Measurements from ENCODE around the gene ZMIZ1.
"Not testable (repeated sequence)": the region's sequence is repeated elsewhere in the genome, so short reads cannot be mapped to it uniquely, and the experiment has no call there.

The ZMIZ1 gene

GRCh38 chr10:79332610-79333315 lies 264.0 kb downstream of the ZMIZ1 start:
- DNase-seq: not testable (repeated sequence)

DNA sequence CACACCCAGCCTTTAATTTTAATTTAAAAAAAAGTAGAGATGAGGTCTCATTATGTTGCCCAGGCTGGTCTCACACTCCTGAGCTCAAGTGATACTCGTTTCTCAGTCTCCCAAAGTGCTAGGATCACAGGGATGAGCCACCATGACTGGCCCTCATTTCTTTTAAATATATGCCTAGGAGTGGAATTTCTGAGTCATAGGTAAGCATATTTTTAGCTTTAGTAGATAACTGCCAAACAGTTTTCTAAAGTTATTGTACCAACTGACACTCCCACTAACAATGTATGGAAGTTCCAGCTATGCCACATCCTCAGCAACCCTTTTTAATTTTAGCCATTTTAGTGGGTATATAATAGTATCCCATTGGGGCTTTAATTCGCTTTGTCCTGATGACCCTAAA lies 264.7 kb downstream of the ZMIZ1 start:
- DNase-seq: no peak

GRCh38 chr10:79334573-79334972 lies 265.8 kb downstream of the ZMIZ1 start:
- DNase-seq: no peak

DNA sequence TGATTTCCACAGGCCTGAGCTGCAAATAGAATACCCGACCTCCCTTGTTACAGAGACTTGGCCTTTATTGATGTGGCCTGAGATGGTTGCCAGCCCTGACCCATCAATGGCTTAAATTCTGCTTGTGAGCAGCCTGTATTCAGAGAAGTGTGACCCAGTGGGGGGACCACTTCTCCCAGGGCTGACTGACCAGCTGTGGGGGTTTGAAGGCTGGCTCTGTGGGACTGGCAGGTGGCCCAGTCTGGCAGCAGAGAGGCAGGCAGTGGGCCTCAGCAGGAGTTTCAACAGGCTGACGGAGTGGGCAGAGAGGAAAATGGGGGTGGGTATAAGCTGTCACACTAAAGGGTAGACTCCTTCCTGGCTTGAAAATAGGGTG lies 266.3 kb downstream of the ZMIZ1 start:
- DNase-seq: no peak

GRCh38 chr10:79335470-79336235 lies 266.9 kb downstream of the ZMIZ1 start:
- no peak for DNase-seq

DNA sequence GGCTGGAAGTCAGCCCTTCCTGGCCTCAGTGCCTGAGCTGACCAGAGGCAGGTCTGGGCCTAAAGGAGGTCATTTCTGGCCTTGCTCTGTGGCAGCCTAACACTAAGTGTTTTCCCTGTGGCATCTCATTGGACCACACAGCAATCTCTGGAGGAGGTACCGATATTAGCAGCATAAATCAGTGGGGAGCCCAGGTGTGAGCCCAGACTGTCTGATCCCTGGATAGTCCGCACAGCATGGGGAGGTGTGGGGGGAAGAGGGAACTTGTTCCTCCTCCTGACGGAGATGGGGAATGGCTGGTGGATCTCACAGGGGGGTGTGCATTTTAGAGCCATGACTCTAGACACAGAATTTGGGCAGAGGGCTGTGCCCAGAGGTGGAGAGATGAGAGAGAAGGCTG lies 267.5 kb downstream of the ZMIZ1 start:
- no peak for DNase-seq

DNA sequence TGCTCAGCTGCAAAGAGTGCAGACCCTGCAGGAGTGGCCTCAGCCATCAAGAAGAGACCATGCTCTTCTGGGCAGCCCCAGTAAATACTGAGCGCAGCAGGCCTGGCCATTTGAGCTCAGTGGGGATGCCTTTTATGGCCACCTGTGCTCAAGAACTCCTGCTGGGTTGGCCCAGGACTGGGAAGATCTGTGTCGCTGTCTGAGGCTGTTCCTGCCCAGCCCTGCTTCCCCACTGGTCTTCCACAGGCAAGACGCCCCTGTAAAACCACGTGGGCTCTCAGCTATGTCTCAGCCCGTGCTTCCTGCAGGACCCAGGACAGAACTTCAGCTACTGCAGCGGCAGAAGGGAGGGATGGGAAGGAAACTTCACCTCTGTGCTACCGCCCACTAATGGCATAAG lies 268.0 kb downstream of the ZMIZ1 start:
- DNase-seq: no peak

DNA sequence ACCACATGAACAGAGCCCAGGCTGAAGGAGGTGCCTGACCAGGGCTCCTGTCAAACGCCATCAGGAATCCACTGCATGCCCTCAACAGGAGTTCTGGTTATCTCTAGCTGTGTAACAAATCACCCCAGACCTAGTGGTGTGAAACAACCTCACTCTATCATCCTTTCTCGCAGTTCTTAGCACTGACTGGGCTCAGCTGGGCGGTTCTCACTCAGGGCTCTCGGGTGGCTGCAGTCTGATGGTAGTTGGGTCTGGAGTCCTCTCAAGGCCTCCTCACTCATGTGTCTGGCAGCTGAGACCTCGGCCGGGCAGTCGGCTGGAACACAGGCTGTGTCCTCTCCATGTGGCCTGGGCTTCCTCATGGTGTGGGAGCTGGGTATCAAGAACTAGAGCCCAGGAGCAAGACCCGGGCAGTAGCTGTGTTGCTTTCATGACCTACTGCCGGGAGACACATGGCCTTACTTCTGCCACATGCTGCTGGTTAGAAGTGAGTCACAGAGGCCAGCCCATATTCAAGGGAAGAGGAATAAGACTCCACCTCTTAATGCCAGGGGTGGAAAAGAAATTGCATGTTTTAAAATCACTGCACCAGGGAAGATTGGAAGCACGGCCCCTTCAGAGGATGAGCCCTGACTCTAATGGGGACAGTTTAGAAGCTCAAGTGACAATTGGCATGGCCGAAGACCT lies 269.2 kb downstream of the ZMIZ1 start:
- DNase-seq: not testable (repeated sequence)

DNA sequence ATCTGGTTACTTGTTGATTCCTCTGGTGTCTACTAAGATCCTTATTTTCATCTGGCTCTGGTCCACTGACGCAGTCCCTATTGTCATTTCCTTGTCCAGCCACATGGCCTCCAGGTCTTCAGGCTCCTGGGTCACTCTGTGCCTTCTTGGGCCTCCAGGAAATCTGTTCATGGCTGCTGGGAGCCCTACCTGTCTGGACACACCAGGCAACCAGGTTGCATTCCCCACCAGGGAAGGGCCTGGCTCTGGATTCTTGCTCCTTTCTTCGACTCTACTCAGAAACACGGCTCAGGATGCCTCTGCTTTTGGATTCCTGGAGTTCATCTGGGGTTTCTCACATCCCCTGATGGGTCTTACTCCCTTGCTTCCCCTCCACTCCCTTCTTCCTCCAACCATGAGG lies 270.5 kb downstream of the ZMIZ1 start:
- no peak for DNase-seq

DNA sequence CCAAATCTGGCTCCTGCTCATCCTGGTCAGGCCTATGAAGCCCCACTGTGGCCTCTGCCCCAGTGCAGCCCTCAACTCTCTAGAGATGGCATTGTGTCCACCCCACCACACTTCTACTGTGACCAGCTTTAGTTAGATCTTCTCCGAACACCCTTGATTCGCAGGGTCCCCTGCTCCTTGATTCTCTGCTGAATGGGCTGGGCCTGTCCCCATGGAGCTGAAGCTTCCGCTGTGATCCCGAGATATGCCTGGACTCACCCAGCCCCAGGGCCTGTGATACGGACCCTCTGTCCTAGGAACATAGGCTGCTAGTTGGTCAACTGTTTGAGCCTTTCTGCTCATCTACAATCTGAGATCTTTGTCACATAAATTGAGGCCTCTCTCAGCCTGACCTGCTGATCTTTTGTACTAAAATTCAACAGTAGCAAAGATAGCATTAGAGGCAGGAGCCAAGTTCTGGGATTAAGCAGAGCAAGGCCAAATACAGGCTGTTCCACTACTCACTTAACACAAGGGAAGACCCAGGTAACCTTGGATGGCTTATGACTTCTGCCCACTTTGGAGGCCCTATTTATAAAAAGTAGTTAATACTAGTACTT lies 272.0 kb downstream of the ZMIZ1 start:
- no peak for DNase-seq

DNA sequence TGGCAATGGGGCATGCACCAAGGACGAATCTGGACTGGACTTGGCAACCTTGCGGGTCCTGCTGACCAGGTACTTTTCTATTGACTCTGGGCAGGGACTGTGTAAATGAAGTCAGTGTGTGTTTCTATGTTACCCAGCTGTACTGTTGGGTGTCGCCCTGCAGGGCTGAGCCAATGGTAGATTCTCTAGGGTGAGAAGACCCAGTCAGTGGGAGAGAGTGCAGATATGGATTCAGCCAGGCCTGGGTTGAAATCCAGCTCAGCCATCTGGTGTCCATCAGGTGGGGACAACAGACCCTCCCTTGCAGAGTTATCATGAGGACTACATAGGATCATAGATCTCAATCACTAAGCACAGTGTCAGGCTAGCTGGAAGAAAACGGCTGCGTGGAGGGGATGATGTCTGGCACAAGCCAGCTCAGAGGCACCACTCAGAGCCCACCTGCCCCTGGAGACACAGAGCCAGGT lies 273.6 kb downstream of the ZMIZ1 start:
- DNase-seq: no peak

DNA sequence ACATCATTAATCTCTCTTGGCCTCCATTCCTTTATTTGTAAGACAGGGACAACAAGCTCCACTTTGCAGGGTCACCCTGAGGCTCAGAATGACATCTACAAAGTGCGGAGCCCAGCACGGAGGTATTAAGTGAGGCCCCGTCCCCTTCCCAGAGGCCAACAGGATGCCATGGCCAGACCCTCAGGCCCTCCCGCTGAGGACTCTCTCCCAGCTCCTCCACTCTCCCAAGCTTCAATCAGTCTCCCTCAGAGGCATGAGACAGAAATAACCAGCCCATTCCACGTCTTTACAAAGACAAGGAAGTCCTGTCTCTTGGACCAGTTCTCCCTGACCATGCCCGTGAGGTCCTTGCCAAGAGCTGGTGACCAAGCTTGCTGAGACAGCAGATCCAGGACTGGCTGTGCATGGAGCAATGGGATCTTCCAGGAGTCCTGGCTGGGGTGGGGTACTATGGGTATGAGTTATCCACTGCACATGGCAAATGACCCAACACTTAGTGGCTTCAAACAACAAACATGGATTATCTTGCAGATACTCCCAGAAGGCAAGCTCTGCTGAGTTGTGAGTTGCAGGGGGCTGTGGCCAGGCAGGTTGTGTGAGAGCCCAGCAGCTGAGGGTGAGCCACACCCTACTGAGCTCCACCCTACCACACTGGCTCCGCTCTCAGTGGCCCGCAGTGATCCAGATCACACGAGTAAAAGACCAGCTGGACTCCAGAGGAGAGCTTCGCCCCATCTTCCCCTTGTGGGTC lies 274.2 kb downstream of the ZMIZ1 start:
- DNase-seq: no peak

GRCh38 chr10:79344502-79345195 lies 275.9 kb downstream of the ZMIZ1 start:
- DNase-seq: no peak

GRCh38 chr10:79345241-79346011 lies 276.7 kb downstream of the ZMIZ1 start:
- peak; percentile 23 for DNase-seq

DNA sequence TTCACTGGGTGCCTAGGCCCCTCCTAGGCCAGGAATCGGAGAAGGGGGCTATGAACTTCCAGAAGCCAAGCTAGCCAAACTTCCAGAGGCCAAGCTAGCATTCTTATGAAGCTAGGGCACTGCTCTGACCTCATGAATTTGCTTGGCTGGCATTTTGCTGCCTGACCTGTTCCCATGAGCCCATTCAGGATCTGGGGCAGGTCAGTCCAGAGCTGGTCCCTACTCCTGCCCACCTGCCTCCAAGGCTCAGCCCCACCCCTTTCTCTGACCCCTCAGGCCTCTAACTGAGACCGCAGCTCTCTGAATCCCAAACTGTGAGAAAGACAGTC lies 277.2 kb downstream of the ZMIZ1 start:
- DNase-seq: no peak

GRCh38 chr10:79346388-79347225 lies 277.8 kb downstream of the ZMIZ1 start:
- no peak for DNase-seq

DNA sequence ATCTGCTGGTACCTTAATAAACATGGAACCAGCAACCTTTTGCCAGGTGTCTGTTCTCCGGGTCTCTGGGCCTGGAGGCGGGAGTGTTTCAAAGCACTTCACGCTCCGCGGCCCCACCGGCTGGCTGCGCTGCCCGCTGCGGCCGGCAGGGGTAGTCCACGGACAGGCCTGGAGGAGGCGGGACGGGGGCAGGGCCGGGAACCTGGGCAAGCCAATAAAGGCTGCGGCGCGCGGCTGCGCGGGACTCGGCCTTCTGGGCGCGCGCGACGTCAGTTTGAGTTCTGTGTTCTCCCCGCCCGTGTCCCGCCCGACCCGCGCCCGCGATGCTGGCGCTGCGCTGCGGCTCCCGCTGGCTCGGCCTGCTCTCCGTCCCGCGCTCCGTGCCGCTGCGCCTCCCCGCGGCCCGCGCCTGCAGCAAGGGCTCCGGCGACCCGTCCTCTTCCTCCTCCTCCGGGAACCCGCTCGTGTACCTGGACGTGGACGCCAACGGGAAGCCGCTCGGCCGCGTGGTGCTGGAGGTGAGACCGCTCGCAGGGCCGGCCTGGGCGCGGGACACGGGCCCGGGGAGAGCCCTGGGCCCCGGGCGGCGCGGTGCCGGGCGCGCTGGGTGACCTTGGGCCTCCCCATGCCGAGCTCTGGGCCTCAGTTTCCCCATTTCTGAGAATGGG lies 278.6 kb downstream of the ZMIZ1 start, which contains the start of gene PPIF:
PPIF (plus strand) TSS at position 244 of the 668 bp plus-strand sequence; CDS start at position 324, 80 bp downstream.
- peak; percentile 92 for DNase-seq

- peak; percentile 81 for DNase-seq
These were observed 279.3 kb downstream of the ZMIZ1 start for GRCh38 chr10:79347894-79348639.

DNA sequence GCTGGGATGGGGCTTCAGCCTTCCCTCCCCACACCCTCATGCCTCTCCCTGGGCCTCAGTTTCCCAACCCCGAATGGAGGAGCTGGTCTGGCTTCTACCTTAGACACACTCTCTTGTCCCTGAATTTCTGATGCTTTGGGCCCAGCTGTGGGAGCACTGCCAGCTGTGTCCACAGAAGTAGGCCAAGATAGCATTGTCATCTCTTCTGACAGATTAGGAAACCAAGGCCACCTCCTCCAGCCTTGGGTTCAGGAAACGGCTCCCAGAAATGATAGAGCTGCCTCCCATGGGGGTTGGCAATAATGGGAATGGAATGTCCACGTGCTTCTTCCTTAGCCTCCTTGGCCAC lies 279.8 kb downstream of the ZMIZ1 start:
- DNase-seq: no peak

Data from CD4-positive, alpha-beta T cell treated with Interferon gamma for 1 hour (primary cell).